ENCODE data around the gene CORO2B.

GRCh38 chr15:68706931-68707330 is 128.1 kb downstream of the CORO2B start:
- TF ChIP-seq CTCF (conservative IDR thresholded peaks at IDR 0.05) (no peak), EZH2 (IDR thresholded peaks at IDR 0.05; ENCODE audit: low read depth) (no peak)

All from PC-9 (cell line).